ENCODE data around the gene CFAP20DC. TPM values are rescaled to one million over a fixed set of nuclear protein-coding genes. Genes with fewer than 3 reads are reported as not detected.

Gene CFAP20DC
- total RNA-seq, 1 experiment from 2014 or later, result 1.1 TPM

GRCh38 chr3:58996730-58997129 is 53.1 kb downstream of the CFAP20DC start:
- no TSS peak for BruUV-seq (replicated peaks)
- POLR2A ChIA-PET, result interaction anchor here (0.6 to 1.5 kb wide), 4 partner anchors 9 to 573 kb away, joined by 3 read pairs; no protein-coding TSS in a partner anchor
- no peaks in the 10 kb centered on the region for H3K27me3 Mint-ChIP-seq (ENCODE audit: insufficient read depth, unreplicated experiment)

GRCh38 chr3:58994746-58995330 is 55.0 kb downstream of the CFAP20DC start:
- Mint-ChIP-seq H3K27me3 (ENCODE audit: insufficient read depth, unreplicated experiment) (no peaks in the 10 kb centered on the region), H3K27ac (ENCODE audit: low read depth, unreplicated experiment) (no peak overlapping the region), H3K4me3 (ENCODE audit: unreplicated experiment) (no peak overlapping the region), H3K36me3 (ENCODE audit: insufficient read depth, unreplicated experiment) (no peaks in the 10 kb centered on the region), H3K9me3 (ENCODE audit: unreplicated experiment) (no peaks in the 10 kb centered on the region), H3K4me1 (ENCODE audit: insufficient read depth, unreplicated experiment) (peaks cover 21% of the 10 kb centered on the region)
- no TSS peak for BruUV-seq (replicated peaks)
- CTCF ChIA-PET, result interaction anchor here (0.5 to 6.9 kb wide), 29 partner anchors 9 to 1946 kb away, joined by 3 to 99 read pairs (median 4); no protein-coding TSS in a partner anchor
- TF ChIP-seq CTCF (IDR thresholded peaks at IDR 0.05; ENCODE audit: unreplicated experiment), result peak; percentile 67
- intact Hi-C loops (cut with micrococcal nuclease), result loop anchor here (1.0 to 10.0 kb wide), 10 partner anchors 58 to 862 kb away; no protein-coding TSS in a partner anchor
- POLR2A ChIA-PET, result interaction anchor here (0.7 to 0.8 kb wide), 2 partner anchors 22 to 1842 kb away, joined by 3 read pairs; no protein-coding TSS in a partner anchor
- peak; percentile 83 for DNase-seq (ENCODE audit: unreplicated experiment)

More at GRCh38 chr3:58996730-58997129, 53.1 kb downstream of the CFAP20DC start:
- no peak for TF ChIP-seq CTCF (IDR thresholded peaks at IDR 0.05; ENCODE audit: unreplicated experiment)
- Mint-ChIP-seq H3K4me3 (ENCODE audit: unreplicated experiment) (no peak overlapping the region), H3K4me1 (ENCODE audit: insufficient read depth, unreplicated experiment) (peaks cover 18% of the 10 kb centered on the region), H3K27ac (ENCODE audit: low read depth, unreplicated experiment) (no peak overlapping the region), H3K36me3 (ENCODE audit: insufficient read depth, unreplicated experiment) (peaks cover 7% of the 10 kb centered on the region), H3K9me3 (ENCODE audit: unreplicated experiment) (no peaks in the 10 kb centered on the region)
- CTCF ChIA-PET, result interaction anchor here (0.5 to 6.9 kb wide), 13 partner anchors 10 to 1912 kb away, joined by 3 to 99 read pairs (median 5); no protein-coding TSS in a partner anchor
- DNase-seq (ENCODE audit: unreplicated experiment), result no peak
- intact Hi-C loops (cut with micrococcal nuclease), result loop anchor here (5.0 to 10.0 kb wide), 5 partner anchors 318 to 818 kb away; no protein-coding TSS in a partner anchor

DNA sequence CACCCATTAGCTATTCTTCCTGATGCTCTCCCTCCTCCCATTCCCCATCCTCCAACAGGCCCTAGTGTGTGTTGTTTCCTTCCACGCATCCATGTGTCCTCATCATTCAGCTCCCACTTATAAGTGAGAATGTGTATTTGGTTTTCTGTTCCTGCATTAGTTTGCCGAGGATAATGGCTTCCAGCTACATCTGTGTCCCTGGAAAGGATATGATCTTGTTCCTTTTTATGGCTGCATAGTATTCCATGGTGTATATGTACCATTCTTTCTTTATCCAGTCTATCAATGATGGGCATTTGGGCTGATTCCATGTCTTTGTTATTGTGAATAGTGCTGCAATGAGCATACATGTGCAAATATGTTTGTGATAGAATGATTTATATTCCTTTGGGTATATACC is 56.3 kb downstream of the CFAP20DC start:
- intact Hi-C loops (cut with micrococcal nuclease), result loop anchor here (10.0 kb wide), 3 partner anchors 321 to 821 kb away; no protein-coding TSS in a partner anchor
- no peak for DNase-seq (ENCODE audit: unreplicated experiment)
- Mint-ChIP-seq H3K4me3 (ENCODE audit: unreplicated experiment) (no peak overlapping the region), H3K36me3 (ENCODE audit: insufficient read depth, unreplicated experiment) (no peaks in the 10 kb centered on the region), H3K9me3 (ENCODE audit: unreplicated experiment) (no peaks in the 10 kb centered on the region), H3K4me1 (ENCODE audit: insufficient read depth, unreplicated experiment) (peaks cover 12% of the 10 kb centered on the region), H3K27ac (ENCODE audit: low read depth, unreplicated experiment) (no peak overlapping the region), H3K27me3 (ENCODE audit: insufficient read depth, unreplicated experiment) (no peaks in the 10 kb centered on the region)
- ChIA-PET CTCF (interaction anchor here (0.6 to 6.9 kb wide), 13 partner anchors 7 to 863 kb away, joined by 3 to 99 read pairs (median 4); no protein-coding TSS in a partner anchor), POLR2A (no interaction called here)
- no TSS peak for BruUV-seq (replicated peaks)
- no peak for TF ChIP-seq CTCF (IDR thresholded peaks at IDR 0.05; ENCODE audit: unreplicated experiment)

- ChIA-PET CTCF (no interaction called here), POLR2A (no interaction called here)
- TF ChIP-seq CTCF (IDR thresholded peaks at IDR 0.05; ENCODE audit: unreplicated experiment), result no peak
- no TSS peak for BruUV-seq (replicated peaks)
- Mint-ChIP-seq H3K27ac (ENCODE audit: low read depth, unreplicated experiment) (no peak overlapping the region), H3K36me3 (ENCODE audit: insufficient read depth, unreplicated experiment) (no peaks in the 10 kb centered on the region), H3K4me3 (ENCODE audit: unreplicated experiment) (no peak overlapping the region), H3K27me3 (ENCODE audit: insufficient read depth, unreplicated experiment) (no peaks in the 10 kb centered on the region), H3K9me3 (ENCODE audit: unreplicated experiment) (no peaks in the 10 kb centered on the region), H3K4me1 (ENCODE audit: insufficient read depth, unreplicated experiment) (peaks cover 7% of the 10 kb centered on the region)
- intact Hi-C loops (cut with micrococcal nuclease), result loop anchor here (10.0 kb wide), 3 partner anchors 323 to 823 kb away; no protein-coding TSS in a partner anchor
- DNase-seq (ENCODE audit: unreplicated experiment), result no peak
Observed at GRCh38 chr3:58991623-58992022, 58.2 kb downstream of the CFAP20DC start.

Measured in MCF 10A (cell line).